ENCODE data around the gene GAN.

- TF ChIP-seq NFE2L1 (CRISPR knock-in tag; IDR thresholded peaks at IDR 0.05) (no peak), USF2 (CRISPR knock-in tag; IDR thresholded peaks at IDR 0.05) (no peak), ZBTB21 (CRISPR knock-in tag; IDR thresholded peaks at IDR 0.05; ENCODE audit: borderline replicate concordance) (no peak), STAT6 (CRISPR knock-in tag; conservative IDR thresholded peaks at IDR 0.05; ENCODE audit: low read depth) (no peak), CTCF (IDR thresholded peaks at IDR 0.05) (no peak), IRF2 (CRISPR knock-in tag; IDR thresholded peaks at IDR 0.05; ENCODE audit: borderline replicate concordance, low read depth) (no peak), TCF7 (CRISPR knock-in tag; IDR thresholded peaks at IDR 0.05; ENCODE audit: low read depth) (no peak), SP1 (CRISPR knock-in tag; conservative IDR thresholded peaks at IDR 0.05) (no peak), ZNF138 (CRISPR knock-in tag; conservative IDR thresholded peaks at IDR 0.05) (no peak)
Measured at GRCh38 chr16:81408409-81408950, 93.7 kb downstream of the GAN start.
